HepG2 (cell line): Measurements from ENCODE around the gene GIPC2. TPM values are rescaled to one million over a fixed set of nuclear protein-coding genes. Genes with fewer than 3 reads are reported as not detected.

ENCODE experiments used
- ATAC-seq: fragments of 200-7000 bp; cut with Tn5 transposase; 3 replicates; pipeline ENCODE4 v1.9.1; 2020; ENCODE audit warnings: mild to moderate bottlenecking, moderate library complexity
- BruUV-seq: library from RNA; stranded (reverse); fragments of 400-500 nt; replicated peaks from 2 replicates; lab custom pipeline; 2021; lab: Mats Ljungman, UMichigan
- CTCF ChIA-PET: fragments of 300-600 bp; formaldehyde crosslinking; extraction: SDS; loops from one replicate; lab custom pipeline; 2021; ENCODE audit warnings: low total read pairs, inconsistent platforms, low intra/inter-chr PET ratio; lab: Yijun Ruan, JAX
- POLR2A ChIA-PET: fragments of 350-600 bp; sonication (Branson Sonifier 250); formaldehyde crosslinking; loops from one replicate; lab custom pipeline; 2020; ENCODE audit warnings: antibody characterized with exemption, inconsistent platforms; lab: Yijun Ruan, JAX
- DNase-seq: peaks from one replicate; pipeline ENCODE4 v3.0.0-alpha.2; 2015; ENCODE audit warnings: low spot score
- FAIRE-seq: peaks from 3 replicates; lab custom pipeline; 2011; peaks lifted over from hg19 to GRCh38; lab: Jason Lieb, UNC
- H2AFZ ChIP-seq: one replicate; pipeline ENCODE4 v1.6.1; 2011; ENCODE audit warnings: low read length, inconsistent platforms
- H3K27ac ChIP-seq: fragments of 300-600 bp; 3 replicates; pipeline ENCODE4 v1.8.0; 2011; ENCODE audit warnings: mixed run types, mild to moderate bottlenecking, mixed read lengths, low read length, inconsistent platforms; ENCODE audit not compliant: insufficient read depth; ENCODE audit errors: extremely low read length
- H3K27me3 ChIP-seq, 2 experiments: fragments of 200-600 bp in 1 of 2; 2 replicates in 1 of 2; 3 replicates in 1 of 2; pipeline versions ENCODE4 v1.6.0 to v1.8.0; 2011; ENCODE audit warnings: low read length in 2 of 2, mild to moderate bottlenecking in 2 of 2, moderate library complexity in 2 of 2, inconsistent platforms in 1 of 2; ENCODE audit not compliant: insufficient read depth in 2 of 2, control insufficient read depth in 1 of 2
- H3K36me3 ChIP-seq, 2 experiments: fragments of 200-600 bp in 1 of 2; replicated peaks in 1 of 2; 2 replicates in 1 of 2; 3 replicates in 1 of 2; pipeline versions ENCODE4 v1.5.1 to v1.8.0; 2011; ENCODE audit warnings: low read length in 2 of 2, inconsistent platforms in 1 of 2; ENCODE audit not compliant: insufficient read depth in 2 of 2, control insufficient read depth in 1 of 2
- H3K4me1 ChIP-seq: 2 replicates; pipeline ENCODE4 v1.5.1; 2012; ENCODE audit warnings: low read length, inconsistent platforms; ENCODE audit not compliant: insufficient read depth
- H3K4me2 ChIP-seq: 2 replicates; pipeline ENCODE4 v1.6.0; 2011; ENCODE audit warnings: low read depth, low read length, inconsistent platforms
- H3K4me3 ChIP-seq, 3 experiments: fragments of 200-600 bp in 1 of 3; sonication (generic), shearing (Covaris generic) in 1 of 3; replicated peaks in 1 of 3; 2 replicates each; pipeline ENCODE4 v1.5.1; 2011 to 2016; ENCODE audit warnings: low read length in 3 of 3, inconsistent platforms in 2 of 3, low read depth in 2 of 3, mild to moderate bottlenecking in 2 of 3, control low read depth in 1 of 3, mixed read lengths in 1 of 3; ENCODE audit not compliant: insufficient read depth in 1 of 3
- H3K79me2 ChIP-seq: one replicate; pipeline ENCODE4 v1.6.1; 2011; ENCODE audit warnings: low read length, inconsistent platforms; ENCODE audit not compliant: insufficient read depth
- H3K9ac ChIP-seq: 2 replicates; pipeline ENCODE4 v1.6.0; 2011; ENCODE audit warnings: mild to moderate bottlenecking, low read depth, low read length, inconsistent platforms; ENCODE audit not compliant: insufficient read depth
- H3K9me3 ChIP-seq: 2 replicates; pipeline ENCODE4 v1.5.1; 2012; ENCODE audit warnings: mild to moderate bottlenecking, low read length
- H4K20me1 ChIP-seq: 2 replicates; pipeline ENCODE4 v1.6.0; 2011; ENCODE audit warnings: inconsistent platforms, mild to moderate bottlenecking, low read length, moderate library complexity; ENCODE audit not compliant: insufficient read depth
- NR2C2 ChIP-seq: sonication (generic); formaldehyde crosslinking; IDR thresholded peaks from 2 replicates; pipeline ENCODE4 v1.4.0; 2020; ENCODE audit warnings: missing genetic modification reagents, mild to moderate bottlenecking, moderate library complexity, borderline replicate concordance
- PHF20 ChIP-seq: sonication (generic); formaldehyde crosslinking; IDR thresholded peaks from 2 replicates; pipeline ENCODE4 v1.5.0; 2020; ENCODE audit warnings: mild to moderate bottlenecking, missing genetic modification reagents
- PITX1 ChIP-seq: sonication (generic); formaldehyde crosslinking; IDR thresholded peaks from 2 replicates; pipeline ENCODE4 v1.5.1; 2020; ENCODE audit warnings: mild to moderate bottlenecking, missing genetic modification reagents
- POLR2AphosphoS2 ChIP-seq: IDR thresholded peaks from 2 replicates; pipeline ENCODE4 v1.6.1; 2011; ENCODE audit warnings: low read depth, low read length, improper control_type of control experiment
- SAFB2 ChIP-seq: sonication (generic); formaldehyde crosslinking; IDR thresholded peaks from 2 replicates; pipeline ENCODE4 v1.5.1; 2020; ENCODE audit warnings: missing genetic modification reagents, low read depth, mild to moderate bottlenecking, borderline replicate concordance
- ZBTB38 ChIP-seq: sonication (generic); formaldehyde crosslinking; IDR thresholded peaks from 2 replicates; pipeline ENCODE4 v1.5.1; 2020; ENCODE audit warnings: mild to moderate bottlenecking, missing genetic modification reagents
- ZNF326 ChIP-seq: sonication (generic); formaldehyde crosslinking; IDR thresholded peaks from 2 replicates; pipeline ENCODE4 v1.4.0; 2020; ENCODE audit warnings: missing genetic modification reagents, borderline replicate concordance
- ZNF331 ChIP-seq: sonication (generic); formaldehyde crosslinking; IDR thresholded peaks from 2 replicates; pipeline ENCODE4 v1.4.0; 2020; ENCODE audit warnings: missing genetic modification reagents
- ZNF558 ChIP-seq: sonication (generic); formaldehyde crosslinking; IDR thresholded peaks from 2 replicates; pipeline ENCODE4 v1.9.0; 2022; ENCODE audit warnings: mild to moderate bottlenecking, missing genetic modification reagents, borderline replicate concordance
- ZNF737 ChIP-seq: sonication (generic); formaldehyde crosslinking; IDR thresholded peaks from 2 replicates; pipeline ENCODE4 v1.5.0; 2020; ENCODE audit warnings: missing genetic modification reagents, mild to moderate bottlenecking, borderline replicate concordance
- ZNF83 ChIP-seq: sonication (generic); formaldehyde crosslinking; IDR thresholded peaks from 2 replicates; pipeline ENCODE4 v1.4.0; 2020; ENCODE audit warnings: missing genetic modification reagents, mild to moderate bottlenecking, borderline replicate concordance
- WGBS: methylation state at CpG from one replicate; pipeline ENCODE4 v1.1.6; 2017; ENCODE audit warnings: low lambda C conversion rate; 5-methylcytosine and 5-hydroxymethylcytosine counted together
- in situ Hi-C: cut with HindIII; loops from 2 replicates; pipeline ENCODE4 v1.10.0; 2017; ENCODE audit warnings: low pct_unique_long_range_greater_than_20kb; ENCODE audit not compliant: extremely low pct_ligation_motif_present
- intact Hi-C: fragments of 100-400 bp; cut with micrococcal nuclease; formaldehyde crosslinking; loops from one replicate; pipeline ENCODE4 v1.10.0; 2022; ENCODE audit not compliant: unreplicated experiment
- polyA plus RNA-seq, 8 experiments: library from polyadenylated mRNA; depleted of rRNA in 3 of 8; stranded (reverse) in 7 of 8; unstranded in 1 of 8; fragments of >200 nt; fragmentation: Illumina TruSeq in 4 of 8; extraction: Trizol in 4 of 8; gene quantifications; 2 replicates each; pipeline versions ENCODE4 v1.2.1 to v1.2.3, GENCODE V29; 2011 to 2016; ENCODE audit warnings: low read depth in 4 of 8, missing spikeins in 1 of 8, mixed read lengths in 1 of 8; ENCODE audit not compliant: insufficient read depth in 1 of 8
- total RNA-seq, 5 experiments: library from RNA; depleted of rRNA; stranded (reverse); fragments of >200 nt; fragmentation: Illumina TruSeq; extraction: Trizol; gene quantifications; 2 replicates each; pipeline ENCODE4 v1.2.3, GENCODE V29; 2016; ENCODE audit warnings: low read depth in 1 of 5
- TF ChIP-seq, protein P1 (sequence below): sonication (generic); formaldehyde crosslinking; IDR thresholded peaks from 2 replicates; pipeline ENCODE4 v1.4.0; 2020; ENCODE audit warnings: missing genetic modification reagents, mild to moderate bottlenecking, borderline replicate concordance
- TF ChIP-seq, protein P2 (sequence below): sonication (generic); formaldehyde crosslinking; IDR thresholded peaks from 2 replicates; pipeline ENCODE4 v1.4.0; 2020; ENCODE audit warnings: missing genetic modification reagents
- TF ChIP-seq, protein P3 (sequence below): IDR thresholded peaks from 2 replicates; pipeline ENCODE4 v1.6.1; 2016; ENCODE audit warnings: mild to moderate bottlenecking
- TF ChIP-seq, protein P4 (sequence below): IDR thresholded peaks from 2 replicates; pipeline ENCODE4 v1.6.1; 2016

Gene GIPC2
- total and polyA plus RNA-seq, 2 of the 13 experiments (the other 11 are each of a cell fraction or from before 2014, with no cell fraction given), result 6.1 to 21.6 TPM

DNA sequence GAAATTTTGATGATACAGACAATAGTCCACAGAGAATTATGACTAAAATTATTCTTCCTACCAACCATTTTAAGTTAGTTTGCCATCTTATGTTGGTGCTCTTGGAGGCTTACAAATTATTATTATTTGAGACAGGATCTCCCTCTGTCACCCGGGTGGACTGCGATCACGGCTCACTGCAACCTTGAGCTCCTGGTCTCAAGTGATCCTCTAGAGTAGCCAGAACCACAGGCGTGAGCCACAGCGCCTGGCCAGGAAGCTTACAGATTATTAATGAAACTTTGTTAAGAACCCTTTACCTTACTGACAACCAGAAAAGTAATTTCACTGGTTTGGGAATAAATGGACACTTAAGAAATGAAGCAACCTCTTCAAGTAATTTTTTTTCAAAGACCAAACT is 49.0 kb upstream of the GIPC2 start:
- Histone ChIP-seq H3K9ac (no peak overlapping the region), H3K27ac (peak overlapping the region; percentile 48), H3K27me3 (no peaks in the 10 kb centered on the region), H3K4me3 (no peak overlapping the region), H4K20me1 (no peaks in the 10 kb centered on the region), H2AFZ (no peak overlapping the region), H3K79me2 (peaks cover 3% of the 10 kb centered on the region), H3K4me2 (no peak overlapping the region), H3K4me1 (peaks cover 46% of the 10 kb centered on the region), H3K9me3 (no peaks in the 10 kb centered on the region), H3K36me3 (no peaks in the 10 kb centered on the region)
- peak; percentile 51; the same call in 1 of the 3 replicates for ATAC-seq
- POLR2A ChIA-PET, result interaction anchor here (2.7 to 3.5 kb wide), 2 partner anchors 8 to 18 kb away, joined by 17 to 46 read pairs; partner anchors contain the start of genes DNAJB4 and FUBP1
- FAIRE-seq, result no peak
- CTCF ChIA-PET, result no interaction called here
- 73% methylated on average over 5 of the region's 5 CpGs for WGBS
- BruUV-seq, result no TSS peak
- TF ChIP-seq ZBTB38 (CRISPR knock-in tag), result peak; percentile 26; the same call in 1 of the 2 replicates
- no peak for TF ChIP-seq ZNF326
- no peak for TF ChIP-seq ZNF331 (CRISPR knock-in tag)
- no peak for TF ChIP-seq ZNF83 (CRISPR knock-in tag)
- TF ChIP-seq PHF20 (CRISPR knock-in tag), result no peak
- TF ChIP-seq NR2C2 (CRISPR knock-in tag), result no peak
- TF ChIP-seq ZNF737 (CRISPR knock-in tag), result no peak
- TF ChIP-seq, protein P1, sequence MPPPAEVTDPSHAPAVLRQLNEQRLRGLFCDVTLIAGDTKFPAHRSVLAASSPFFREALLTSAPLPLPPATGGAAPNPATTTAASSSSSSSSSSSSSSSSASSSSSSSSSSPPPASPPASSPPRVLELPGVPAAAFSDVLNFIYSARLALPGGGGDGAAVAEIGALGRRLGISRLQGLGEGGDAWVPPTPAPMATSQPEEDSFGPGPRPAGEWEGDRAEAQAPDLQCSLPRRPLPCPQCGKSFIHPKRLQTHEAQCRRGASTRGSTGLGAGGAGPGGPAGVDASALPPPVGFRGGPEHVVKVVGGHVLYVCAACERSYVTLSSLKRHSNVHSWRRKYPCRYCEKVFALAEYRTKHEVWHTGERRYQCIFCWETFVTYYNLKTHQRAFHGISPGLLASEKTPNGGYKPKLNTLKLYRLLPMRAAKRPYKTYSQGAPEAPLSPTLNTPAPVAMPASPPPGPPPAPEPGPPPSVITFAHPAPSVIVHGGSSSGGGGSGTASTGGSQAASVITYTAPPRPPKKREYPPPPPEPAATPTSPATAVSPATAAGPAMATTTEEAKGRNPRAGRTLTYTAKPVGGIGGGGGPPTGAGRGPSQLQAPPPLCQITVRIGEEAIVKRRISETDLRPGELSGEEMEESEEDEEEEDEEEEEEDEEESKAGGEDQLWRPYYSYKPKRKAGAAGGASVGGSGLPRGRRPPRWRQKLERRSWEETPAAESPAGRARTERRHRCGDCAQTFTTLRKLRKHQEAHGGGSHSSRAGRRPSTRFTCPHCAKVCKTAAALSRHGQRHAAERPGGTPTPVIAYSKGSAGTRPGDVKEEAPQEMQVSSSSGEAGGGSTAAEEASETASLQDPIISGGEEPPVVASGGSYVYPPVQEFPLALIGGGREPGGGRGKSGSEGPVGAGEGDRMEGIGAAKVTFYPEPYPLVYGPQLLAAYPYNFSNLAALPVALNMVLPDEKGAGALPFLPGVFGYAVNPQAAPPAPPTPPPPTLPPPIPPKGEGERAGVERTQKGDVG (CRISPR knock-in tag), result no peak
- no peak for TF ChIP-seq SAFB2
- TF ChIP-seq ZNF558 (CRISPR knock-in tag), result no peak
- TF ChIP-seq POLR2AphosphoS2, result no peak
- TF ChIP-seq PITX1 (CRISPR knock-in tag), result no peak
- TF ChIP-seq, protein P2, sequence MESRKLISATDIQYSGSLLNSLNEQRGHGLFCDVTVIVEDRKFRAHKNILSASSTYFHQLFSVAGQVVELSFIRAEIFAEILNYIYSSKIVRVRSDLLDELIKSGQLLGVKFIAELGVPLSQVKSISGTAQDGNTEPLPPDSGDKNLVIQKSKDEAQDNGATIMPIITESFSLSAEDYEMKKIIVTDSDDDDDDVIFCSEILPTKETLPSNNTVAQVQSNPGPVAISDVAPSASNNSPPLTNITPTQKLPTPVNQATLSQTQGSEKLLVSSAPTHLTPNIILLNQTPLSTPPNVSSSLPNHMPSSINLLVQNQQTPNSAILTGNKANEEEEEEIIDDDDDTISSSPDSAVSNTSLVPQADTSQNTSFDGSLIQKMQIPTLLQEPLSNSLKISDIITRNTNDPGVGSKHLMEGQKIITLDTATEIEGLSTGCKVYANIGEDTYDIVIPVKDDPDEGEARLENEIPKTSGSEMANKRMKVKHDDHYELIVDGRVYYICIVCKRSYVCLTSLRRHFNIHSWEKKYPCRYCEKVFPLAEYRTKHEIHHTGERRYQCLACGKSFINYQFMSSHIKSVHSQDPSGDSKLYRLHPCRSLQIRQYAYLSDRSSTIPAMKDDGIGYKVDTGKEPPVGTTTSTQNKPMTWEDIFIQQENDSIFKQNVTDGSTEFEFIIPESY (CRISPR knock-in tag), result 0 out of 2 replicates have a peak, but pooled peaks have one; percentile 28
- TF ChIP-seq, protein P3, sequence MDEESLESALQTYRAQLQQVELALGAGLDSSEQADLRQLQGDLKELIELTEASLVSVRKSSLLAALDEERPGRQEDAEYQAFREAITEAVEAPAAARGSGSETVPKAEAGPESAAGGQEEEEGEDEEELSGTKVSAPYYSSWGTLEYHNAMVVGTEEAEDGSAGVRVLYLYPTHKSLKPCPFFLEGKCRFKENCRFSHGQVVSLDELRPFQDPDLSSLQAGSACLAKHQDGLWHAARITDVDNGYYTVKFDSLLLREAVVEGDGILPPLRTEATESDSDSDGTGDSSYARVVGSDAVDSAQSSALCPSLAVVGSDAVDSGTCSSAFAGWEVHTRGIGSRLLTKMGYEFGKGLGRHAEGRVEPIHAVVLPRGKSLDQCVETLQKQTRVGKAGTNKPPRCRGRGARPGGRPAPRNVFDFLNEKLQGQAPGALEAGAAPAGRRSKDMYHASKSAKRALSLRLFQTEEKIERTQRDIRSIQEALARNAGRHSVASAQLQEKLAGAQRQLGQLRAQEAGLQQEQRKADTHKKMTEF (CRISPR knock-in tag), result no peak
- TF ChIP-seq, protein P4, sequence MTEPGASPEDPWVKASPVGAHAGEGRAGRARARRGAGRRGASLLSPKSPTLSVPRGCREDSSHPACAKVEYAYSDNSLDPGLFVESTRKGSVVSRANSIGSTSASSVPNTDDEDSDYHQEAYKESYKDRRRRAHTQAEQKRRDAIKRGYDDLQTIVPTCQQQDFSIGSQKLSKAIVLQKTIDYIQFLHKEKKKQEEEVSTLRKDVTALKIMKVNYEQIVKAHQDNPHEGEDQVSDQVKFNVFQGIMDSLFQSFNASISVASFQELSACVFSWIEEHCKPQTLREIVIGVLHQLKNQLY (CRISPR knock-in tag), result no peak
- DNase-seq, result no peak
- intact Hi-C loops (no loop called here), in situ Hi-C loops (no loop called here)
